Skeletal muscle tissue (tissue), 4 donors: ENCODE measurements around the gene OBSCN. TPM values are rescaled to one million over a fixed set of nuclear protein-coding genes. Genes with fewer than 3 reads are reported as not detected.

ENCODE experiments used
- H3K27ac ChIP-seq: one replicate; pipeline ENCODE4 v1.7.0; 2013; ENCODE audit warnings: mild to moderate bottlenecking, low read depth, low read length, inconsistent platforms
- H3K27me3 ChIP-seq, 3 donors: one replicate each; pipeline ENCODE4 v1.7.0; 2013; ENCODE audit warnings: low read length in 3 of 3; ENCODE audit not compliant: control insufficient read depth in 3 of 3, insufficient read depth in 3 of 3
- H3K36me3 ChIP-seq, 3 donors: one replicate each; pipeline ENCODE4 v1.7.0; 2013; ENCODE audit warnings: low read length in 3 of 3; ENCODE audit not compliant: control insufficient read depth in 3 of 3, insufficient read depth in 3 of 3
- H3K4me1 ChIP-seq, 3 donors: one replicate each; pipeline ENCODE4 v1.7.0; 2013; ENCODE audit warnings: low read length in 3 of 3, mild to moderate bottlenecking in 3 of 3; ENCODE audit not compliant: control insufficient read depth in 3 of 3, insufficient read depth in 3 of 3
- H3K4me3 ChIP-seq, 3 donors: one replicate each; pipeline ENCODE4 v1.7.0; 2013; ENCODE audit warnings: low read length in 3 of 3
- H3K9ac ChIP-seq, 3 donors: one replicate each; pipeline ENCODE4 v1.7.0; 2013; ENCODE audit warnings: low read length in 3 of 3, mild to moderate bottlenecking in 3 of 3, moderate library complexity in 2 of 3, low read depth in 1 of 3
- H3K9me3 ChIP-seq, 3 donors: one replicate each; pipeline ENCODE4 v1.7.0; 2013; ENCODE audit warnings: low read length in 3 of 3; ENCODE audit not compliant: control insufficient read depth in 3 of 3
- total RNA-seq: library from RNA; depleted of rRNA; stranded (reverse); fragments of >200 nt; gene quantifications from one replicate; pipeline ENCODE4 v1.2.3, GENCODE V29; 2014
- donor health status: Osteomylitis.

Gene OBSCN
- total RNA-seq, 1 donor from 2014 or later, result 460 TPM

GRCh38 chr1:228323401-228323800, 115.6 kb downstream of the OBSCN start:
- Histone ChIP-seq H3K27ac (no peak overlapping the region), H3K4me3 (no peak overlapping the region), H3K4me1 (peaks cover 0 to 38% (median 29%) of the 10 kb centered on the region in 3 donors), H3K9ac (no peak overlapping the region), H3K27me3 (no peaks in the 10 kb centered on the region), H3K9me3 (no peaks in the 10 kb centered on the region), H3K36me3 (peaks cover 64 to 76% (median 74%) of the 10 kb centered on the region in 3 donors)

DNA sequence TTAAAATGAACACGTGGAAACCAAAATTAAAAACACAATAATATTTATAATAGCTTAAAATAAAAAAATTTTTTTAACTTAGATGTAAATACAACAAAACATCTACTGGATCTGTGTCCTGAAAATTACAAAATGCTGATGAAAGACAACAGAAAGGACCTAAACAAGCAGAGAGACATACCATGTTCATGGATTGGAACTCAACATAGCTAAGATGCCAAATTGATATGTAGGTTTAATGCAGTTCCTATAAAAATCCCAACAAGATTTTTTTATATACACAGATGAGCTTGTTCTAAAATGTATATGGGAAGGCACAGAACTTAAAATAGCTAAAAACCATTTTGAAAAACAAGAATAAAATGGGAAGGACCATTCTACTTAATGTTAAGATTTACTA, 117.4 kb downstream of the OBSCN start:
- Histone ChIP-seq H3K27ac (no peak overlapping the region), H3K27me3 (no peaks in the 10 kb centered on the region), H3K9me3 (no peaks in the 10 kb centered on the region), H3K4me1 (peaks cover 0 to 40% (median 36%) of the 10 kb centered on the region in 3 donors), H3K4me3 (no peak overlapping the region), H3K36me3 (peaks cover 52 to 61% (median 58%) of the 10 kb centered on the region in 3 donors), H3K9ac (no peak overlapping the region)

DNA sequence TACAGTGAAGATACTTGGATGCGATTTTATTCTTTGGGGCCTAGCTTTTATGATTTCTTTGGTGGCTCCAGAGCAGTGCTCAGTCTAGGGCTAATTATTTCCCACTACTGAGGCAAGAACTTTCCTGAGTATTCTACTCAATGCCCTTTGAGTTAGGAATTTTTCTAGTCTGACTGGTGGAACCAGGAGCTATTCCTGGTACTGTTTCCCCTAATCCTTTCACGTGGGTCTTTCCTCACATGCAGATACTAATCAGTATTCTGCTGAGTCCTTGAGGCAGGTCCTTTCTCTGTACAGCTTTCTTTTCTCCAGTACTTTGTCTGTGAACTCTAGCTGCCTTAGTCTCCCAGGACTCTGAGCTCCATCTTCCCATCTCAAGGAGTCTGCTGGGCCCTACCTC, 122.0 kb downstream of the OBSCN start:
- no peak overlapping the region for H3K9ac ChIP-seq
- peaks cover 5 to 39% (median 38%) of the 10 kb centered on the region in 3 donors for H3K4me1 ChIP-seq
- peak overlapping the region; percentile 13 for H3K27ac ChIP-seq
- H3K4me3 ChIP-seq, result no peak overlapping the region
- peaks cover 36 to 48% (median 38%) of the 10 kb centered on the region in 3 donors for H3K36me3 ChIP-seq
- no peaks in the 10 kb centered on the region for H3K9me3 ChIP-seq
- H3K27me3 ChIP-seq, result no peaks in the 10 kb centered on the region

GRCh38 chr1:228332797-228333738, 125.2 kb downstream of the OBSCN start:
- Histone ChIP-seq H3K27me3 (no peaks in the 10 kb centered on the region), H3K27ac (peak overlapping the region; percentile 19), H3K9ac (peak overlapping the region in 1 of 3 donors; percentile 57), H3K36me3 (peaks cover 52 to 70% (median 66%) of the 10 kb centered on the region in 3 donors), H3K9me3 (no peaks in the 10 kb centered on the region), H3K4me3 (no peak overlapping the region), H3K4me1 (peaks cover 8 to 64% (median 50%) of the 10 kb centered on the region in 3 donors)

DNA sequence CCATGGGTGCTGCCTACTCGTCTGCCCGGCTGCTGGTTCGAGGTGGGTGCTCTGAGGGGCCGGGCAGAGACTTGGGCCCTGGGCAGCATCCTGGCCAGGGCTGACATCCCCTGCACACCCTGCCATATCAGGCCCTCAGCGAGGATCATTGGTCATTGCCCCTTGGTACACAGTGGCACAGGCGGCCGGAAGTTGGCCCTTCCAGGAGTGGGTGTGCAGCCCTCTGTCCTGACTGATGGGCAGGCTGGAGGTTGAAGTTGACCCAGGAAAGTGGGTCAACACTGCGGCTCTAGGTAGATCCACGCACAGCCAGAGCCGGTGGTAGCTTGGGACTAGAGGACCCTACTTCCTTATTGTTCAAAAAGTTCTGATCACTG, 125.9 kb downstream of the OBSCN start:
- peaks cover 8 to 61% (median 47%) of the 10 kb centered on the region in 3 donors for H3K4me1 ChIP-seq
- no peaks in the 10 kb centered on the region for H3K9me3 ChIP-seq
- H3K9ac ChIP-seq, result peak overlapping the region in 1 of 3 donors; percentile 57
- peaks cover 57 to 76% (median 73%) of the 10 kb centered on the region in 3 donors for H3K36me3 ChIP-seq
- H3K27ac ChIP-seq, result peak overlapping the region; percentile 36
- no peak overlapping the region for H3K4me3 ChIP-seq
- no peaks in the 10 kb centered on the region for H3K27me3 ChIP-seq

- Histone ChIP-seq H3K36me3 (peaks cover 63 to 83% (median 80%) of the 10 kb centered on the region in 3 donors), H3K4me1 (peaks cover 8 to 66% (median 51%) of the 10 kb centered on the region in 3 donors), H3K27ac (peak overlapping the region; percentile 36), H3K9me3 (no peaks in the 10 kb centered on the region), H3K27me3 (no peaks in the 10 kb centered on the region), H3K9ac (peak overlapping the region in 1 of 3 donors; percentile 57), H3K4me3 (no peak overlapping the region)
These were observed 126.5 kb downstream of the OBSCN start for GRCh38 chr1:228334226-228334935.

DNA sequence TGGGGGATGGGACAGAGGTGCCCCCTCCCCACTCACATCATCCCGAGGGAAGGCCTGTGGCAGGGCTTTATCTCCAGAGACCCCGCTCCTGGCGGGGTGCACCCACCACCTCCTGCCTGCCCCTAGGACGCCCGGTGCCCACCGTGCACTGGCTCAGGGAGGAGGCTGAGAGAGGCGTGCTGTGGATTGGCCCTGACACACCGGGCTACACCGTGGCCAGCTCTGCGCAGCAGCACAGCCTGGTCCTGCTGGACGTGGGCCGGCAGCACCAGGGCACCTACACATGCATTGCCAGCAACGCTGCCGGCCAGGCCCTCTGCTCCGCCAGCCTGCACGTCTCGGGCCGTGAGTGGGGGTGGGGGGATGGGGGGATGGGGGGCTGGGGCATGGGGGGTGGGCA, 127.1 kb downstream of the OBSCN start:
- H3K9ac ChIP-seq, result no peak overlapping the region
- no peaks in the 10 kb centered on the region for H3K27me3 ChIP-seq
- peaks cover 69 to 86% (median 82%) of the 10 kb centered on the region in 3 donors for H3K36me3 ChIP-seq
- H3K4me3 ChIP-seq, result no peak overlapping the region
- peaks cover 8 to 67% (median 55%) of the 10 kb centered on the region in 3 donors for H3K4me1 ChIP-seq
- H3K9me3 ChIP-seq, result no peaks in the 10 kb centered on the region
- H3K27ac ChIP-seq, result no peak overlapping the region

GRCh38 chr1:228335406-228336307, 127.8 kb downstream of the OBSCN start:
- H3K9ac ChIP-seq, result peak overlapping the region in 1 of 3 donors; percentile 40
- H3K27me3 ChIP-seq, result no peaks in the 10 kb centered on the region
- H3K36me3 ChIP-seq, result peaks cover 71 to 89% (median 86%) of the 10 kb centered on the region in 3 donors
- no peak overlapping the region for H3K27ac ChIP-seq
- no peaks in the 10 kb centered on the region for H3K9me3 ChIP-seq
- H3K4me1 ChIP-seq, result peaks cover 8 to 70% (median 58%) of the 10 kb centered on the region in 3 donors
- H3K4me3 ChIP-seq, result no peak overlapping the region

GRCh38 chr1:228336308-228337030, 128.6 kb downstream of the OBSCN start:
- no peak overlapping the region for H3K27ac ChIP-seq
- peaks cover 8 to 78% (median 62%) of the 10 kb centered on the region in 3 donors for H3K4me1 ChIP-seq
- H3K9ac ChIP-seq, result peak overlapping the region in 1 of 3 donors; percentile 40
- H3K4me3 ChIP-seq, result no peak overlapping the region
- no peaks in the 10 kb centered on the region for H3K27me3 ChIP-seq
- no peaks in the 10 kb centered on the region for H3K9me3 ChIP-seq
- H3K36me3 ChIP-seq, result peaks cover 74 to 95% (median 93%) of the 10 kb centered on the region in 3 donors
